K562 (cell line): ENCODE data around the gene TAF10. TPM values are rescaled to one million over a fixed set of nuclear protein-coding genes. Genes with fewer than 3 reads are reported as not detected.

Experiments
- ATAC-seq: fragments of 200-7000 bp; cut with Tn5 transposase; 3 replicates; pipeline ENCODE4 v1.9.1; 2020; ENCODE audit warnings: moderate library complexity
- BruUV-seq: library from RNA; stranded (reverse); fragments of 400-500 nt; replicated peaks from 2 replicates; lab custom pipeline; 2021; lab: Mats Ljungman, UMichigan
- CTCF ChIA-PET: fragments of 300-600 bp; formaldehyde crosslinking; extraction: SDS; loops from one replicate; lab custom pipeline; 2021; ENCODE audit warnings: low intra/inter-chr PET ratio; lab: Yijun Ruan, JAX
- POLR2A ChIA-PET: fragments of 300-600, 350-650 bp; sonication (Branson Sonifier 250); formaldehyde crosslinking; extraction: SDS; loops from one replicate; lab custom pipeline; 2021; ENCODE audit warnings: antibody characterized with exemption, inconsistent platforms; lab: Yijun Ruan, JAX
- DNase-seq, 4 experiments: peaks; one replicate each; pipeline versions ENCODE4 v3.0.0 to v3.0.0-alpha.2; 2011 to 2018; ENCODE audit warnings: low spot score in 3 of 4, mixed read lengths in 3 of 4; ENCODE audit errors: extremely low read depth in 1 of 4
- FAIRE-seq: peaks from 2 replicates; lab custom pipeline; 2011; peaks lifted over from hg19 to GRCh38; lab: Jason Lieb, UNC
- H2AFZ ChIP-seq: 2 replicates; pipeline ENCODE4 v1.6.0; 2011; ENCODE audit warnings: low read depth, low read length, control low read depth, inconsistent platforms
- H3K27ac ChIP-seq: fragments of 200-600 bp; 3 replicates; pipeline ENCODE4 v1.8.0; 2011; ENCODE audit warnings: low read depth, mild to moderate bottlenecking, control low read depth, inconsistent platforms, low read length, moderate library complexity, mixed read lengths; ENCODE audit errors: extremely low read depth
- H3K27me3 ChIP-seq, 2 experiments: fragments of 300-600 bp in 1 of 2; 2 replicates in 1 of 2; 3 replicates in 1 of 2; pipeline versions ENCODE4 v1.6.0 to v1.8.0; 2011; ENCODE audit warnings: inconsistent platforms in 2 of 2, low read length in 2 of 2, mild to moderate bottlenecking in 1 of 2, mixed read lengths in 1 of 2, moderate library complexity in 1 of 2; ENCODE audit not compliant: control insufficient read depth in 2 of 2, insufficient read depth in 2 of 2
- H3K36me3 ChIP-seq: fragments of 300-600 bp; 3 replicates; pipeline ENCODE4 v1.8.0; 2011; ENCODE audit warnings: mild to moderate bottlenecking, low read length, inconsistent platforms; ENCODE audit not compliant: control insufficient read depth, insufficient read depth
- H3K4me1 ChIP-seq, 2 experiments: fragments of 200-600 bp in 1 of 2; replicated peaks in 1 of 2; 2 replicates in 1 of 2; 3 replicates in 1 of 2; pipeline versions ENCODE4 v1.5.1 to v1.8.0; 2011; ENCODE audit warnings: inconsistent platforms in 2 of 2, low read length in 2 of 2, mild to moderate bottlenecking in 1 of 2, mixed read lengths in 1 of 2, moderate library complexity in 1 of 2; ENCODE audit not compliant: control insufficient read depth in 2 of 2, insufficient read depth in 2 of 2
- H3K4me2 ChIP-seq: 2 replicates; pipeline ENCODE4 v1.6.1; 2011; ENCODE audit warnings: low read length, control low read depth, inconsistent platforms, mixed read lengths; ENCODE audit not compliant: insufficient read depth
- H3K4me3 ChIP-seq: fragments of 200-600 bp; sonication (generic), shearing (Covaris generic); 2 replicates; pipeline ENCODE4 v1.5.1; 2016; ENCODE audit warnings: control low read depth, inconsistent platforms
- H3K79me2 ChIP-seq: fragments of 200-600 bp; 3 replicates; pipeline ENCODE4 v1.8.0; 2011; ENCODE audit warnings: low read length, inconsistent platforms; ENCODE audit not compliant: control insufficient read depth, insufficient read depth
- H3K9ac ChIP-seq, 2 experiments: 2 replicates each; pipeline versions ENCODE4 v1.6.0 to v1.6.1; 2011; ENCODE audit warnings: low read depth in 2 of 2, low read length in 2 of 2, control low read depth in 1 of 2, inconsistent platforms in 1 of 2, mild to moderate bottlenecking in 1 of 2, mixed read lengths in 1 of 2; ENCODE audit not compliant: insufficient read depth in 1 of 2
- H3K9me1 ChIP-seq: one replicate; pipeline ENCODE4 v1.6.0; 2011; ENCODE audit warnings: inconsistent platforms, mild to moderate bottlenecking, low read length, moderate library complexity; ENCODE audit not compliant: control insufficient read depth, insufficient read depth
- H3K9me3 ChIP-seq: replicated peaks from 2 replicates; pipeline ENCODE4 v1.5.1; 2011; ENCODE audit warnings: low read depth, low read length, inconsistent platforms; ENCODE audit not compliant: control insufficient read depth, insufficient read depth
- H4K20me1 ChIP-seq: replicated peaks from 2 replicates; pipeline ENCODE4 v1.6.1; 2011; ENCODE audit warnings: low read length, inconsistent platforms, mixed read lengths; ENCODE audit not compliant: control insufficient read depth, insufficient read depth
- ATF7 ChIP-seq: fragments of 450-650 bp; IDR thresholded peaks from 2 replicates; pipeline ENCODE4 v1.7.1; 2014; ENCODE audit warnings: mild to moderate bottlenecking, moderate library complexity
- CEBPZ ChIP-seq: fragments of 150-350 bp; IDR thresholded peaks from 2 replicates; pipeline ENCODE4 v1.6.1; 2014; ENCODE audit warnings: low read depth, mild to moderate bottlenecking, low read length, borderline replicate concordance
- ELK1 ChIP-seq: sonication (generic); formaldehyde crosslinking; IDR thresholded peaks from 2 replicates; pipeline ENCODE4 v1.8.1; 2022; ENCODE audit warnings: missing genetic modification reagents
- FOXM1 ChIP-seq, 2 experiments: fragments of 450-650 bp in 1 of 2; sonication (generic) in 1 of 2; formaldehyde crosslinking in 1 of 2; IDR thresholded peaks; 2 replicates each; pipeline versions ENCODE4 v1.6.1 to v1.9.0; 2017 to 2022; ENCODE audit warnings: low read depth in 2 of 2, mild to moderate bottlenecking in 2 of 2, missing genetic modification reagents in 1 of 2, moderate library complexity in 1 of 2
- GTF2A2 ChIP-seq: IDR thresholded peaks from 2 replicates; pipeline ENCODE4 v1.6.1; 2016; ENCODE audit warnings: mild to moderate bottlenecking, missing genetic modification characterization, missing compliant biosample characterization
- MTF1 ChIP-seq: fragments of 250-450 bp; sonication (Bioruptor Pico); IDR thresholded peaks from 2 replicates; pipeline ENCODE4 v1.9.0; 2021; ENCODE audit warnings: moderate library complexity, mild to moderate bottlenecking, inconsistent platforms, borderline replicate concordance
- NR3C1 ChIP-seq: sonication (generic); formaldehyde crosslinking; IDR thresholded peaks from 2 replicates; pipeline ENCODE4 v1.8.1; 2022; ENCODE audit warnings: missing genetic modification reagents
- PATZ1 ChIP-seq: fragments of 250-450 bp; sonication (Bioruptor Pico); IDR thresholded peaks from 2 replicates; pipeline ENCODE4 v1.5.0; 2020; ENCODE audit warnings: mild to moderate bottlenecking, borderline replicate concordance
- RFX5 ChIP-seq: IDR thresholded peaks from 2 replicates; pipeline ENCODE4 v1.6.1; 2011; ENCODE audit warnings: low read depth, mild to moderate bottlenecking, improper control_type of control experiment, low read length
- SAFB ChIP-seq: fragments of 200-400 bp; formaldehyde crosslinking; IDR thresholded peaks from 2 replicates; pipeline ENCODE4 v1.6.1; 2017; ENCODE audit warnings: low read depth, low read length, borderline replicate concordance
- ZBTB34 ChIP-seq: fragments of 250-450 bp; sonication (Bioruptor Pico); IDR thresholded peaks from 2 replicates; pipeline ENCODE4 v1.8.0; 2021; ENCODE audit warnings: mild to moderate bottlenecking, moderate library complexity
- ZC3H4 ChIP-seq: sonication (generic); formaldehyde crosslinking; IDR thresholded peaks from 2 replicates; pipeline ENCODE4 v1.9.0; 2021; ENCODE audit warnings: missing genetic modification reagents, borderline replicate concordance
- ZNF354B ChIP-seq: fragments of 250-450 bp; sonication (Bioruptor Pico); IDR thresholded peaks from 2 replicates; pipeline ENCODE4 v1.4.0; 2020
- ZNF384 ChIP-seq: IDR thresholded peaks from 2 replicates; pipeline ENCODE4 v1.6.1; 2012; ENCODE audit warnings: low read depth, low read length, improper control_type of control experiment
- ZNF79 ChIP-seq: fragments of 250-450 bp; sonication (Bioruptor Pico); IDR thresholded peaks from 2 replicates; pipeline ENCODE4 v1.4.0; 2020; ENCODE audit warnings: low read depth, mild to moderate bottlenecking, moderate library complexity
- WGBS: fragments of 100-300 bp; shearing (Covaris generic); methylation state at CpG from one replicate; pipeline ENCODE4 v1.1.6; 2016; ENCODE audit warnings: low coverage, mixed read lengths; ENCODE audit not compliant: insufficient coverage; ENCODE audit errors: missing lambda C conversion rate; 5-methylcytosine and 5-hydroxymethylcytosine counted together
- in situ Hi-C: fragments of 300-500 bp; cut with MboI; formaldehyde crosslinking; loops from 4 replicates; pipeline ENCODE4 v1.15.0; 2018; ENCODE audit warnings: inconsistent platforms, mixed read lengths
- intact Hi-C: fragments of 100-400 bp; cut with micrococcal nuclease; formaldehyde crosslinking; loops from 2 replicates; pipeline ENCODE4 v1.14.2; 2022
- polyA plus RNA-seq, 8 experiments: library from polyadenylated mRNA; depleted of rRNA in 4 of 8; stranded (reverse) in 5 of 8; unstranded in 3 of 8; fragments of >200 nt; fragmentation: Nextera tagmentation in 2 of 8; fragmentation: Illumina TruSeq in 1 of 8; extraction: Ambion mirVana in 2 of 8; extraction: Trizol in 1 of 8; gene quantifications; 2 replicates each; pipeline versions ENCODE4 v1.2.1 to v1.2.3, GENCODE V29; 2011 to 2014; ENCODE audit warnings: inconsistent platforms in 1 of 8, missing spikeins in 1 of 8
- total RNA-seq, 7 experiments: library from RNA; depleted of rRNA in 6 of 7; stranded (reverse); fragments of >200 nt in 6 of 7; fragmentation: Illumina TruSeq in 2 of 7; extraction: Trizol in 2 of 7; gene quantifications; 2 replicates each; pipeline versions ENCODE4 v1.2.1 to v1.2.3, GENCODE V29; 2011 to 2021; ENCODE audit warnings: low replicate concordance in 1 of 7

Gene TAF10
- total and polyA plus RNA-seq, 9 of the 15 experiments (the other 6 are each of a cell fraction or from before 2014, with no cell fraction given), result 19.5 to 197 (median 121) TPM

DNA sequence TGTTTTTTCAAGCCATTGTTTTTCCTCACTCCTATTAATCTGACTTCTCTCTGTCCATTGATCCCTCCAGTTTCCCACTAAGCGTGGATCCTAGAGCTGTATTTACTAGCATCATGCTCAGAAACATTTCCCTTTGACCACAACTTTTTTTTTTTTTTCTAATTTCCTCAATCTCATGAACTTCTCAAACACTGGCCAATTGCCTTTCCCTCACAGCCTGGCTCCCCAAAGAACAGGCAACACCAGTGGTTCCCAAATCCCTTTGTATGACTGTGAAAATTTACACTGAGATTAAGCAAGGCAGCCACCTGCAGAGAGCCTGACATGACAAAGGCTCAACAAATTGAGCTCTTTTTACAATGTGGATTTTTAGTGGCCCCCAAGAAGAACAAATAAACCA is 8.6 kb upstream of the TAF10 start:
- H3K4me1 ChIP-seq, result peaks cover 8 to 37% of the 10 kb centered on the region in 2 experiments
- H3K27me3 ChIP-seq, result peaks cover 0 to 21% of the 10 kb centered on the region in 2 experiments; a peak in 3 of 5 replicates
- ATAC-seq (no peak), FAIRE-seq (no peak), DNase-seq (no peak)
- H3K9ac ChIP-seq, result no peak overlapping the region
- no TSS peak for BruUV-seq
- no peak overlapping the region for H2AFZ ChIP-seq
- H3K79me2 ChIP-seq, result peaks cover 8% of the 10 kb centered on the region
- no peaks in the 10 kb centered on the region for H3K9me3 ChIP-seq
- H3K27ac ChIP-seq, result no peak overlapping the region
- intact Hi-C loops (no loop called here), in situ Hi-C loops (loop anchor here (5.0 kb wide), 1 partner anchor 62 kb away; the partner anchor contains the start of gene MRPL17)
- peaks cover 7% of the 10 kb centered on the region; the same call in 2 of the 3 replicates for H3K36me3 ChIP-seq
- ChIA-PET CTCF (no interaction called here), POLR2A (interaction anchor here (1.1 to 2.3 kb wide), 2 partner anchors 8 to 12 kb away, joined by 4 to 12 read pairs; partner anchors contain the start of gene TAF10)
- no peak overlapping the region for H3K4me2 ChIP-seq
- no peaks in the 10 kb centered on the region for H4K20me1 ChIP-seq
- 80% methylated on average over 1 of the region's 1 CpG for WGBS
- H3K4me3 ChIP-seq, result no peak overlapping the region
- H3K9me1 ChIP-seq, result no peaks in the 10 kb centered on the region
- TF ChIP-seq SAFB (no peak), NR3C1 (CRISPR knock-in tag) (no peak), RFX5 (no peak), ZNF384 (no peak), ZBTB34 (CRISPR knock-in tag) (no peak), FOXM1 (IDR thresholded peaks at IDR 0.05; ENCODE audit: low read depth) (no peak), FOXM1 (CRISPR knock-in tag; IDR thresholded peaks at IDR 0.05; ENCODE audit: low read depth) (no peak), ELK1 (CRISPR knock-in tag) (no peak), GTF2A2 (tag) (no peak), MTF1 (no peak), PATZ1 (no peak), ZNF354B (CRISPR knock-in tag) (no peak), ATF7 (no peak), CEBPZ (no peak), ZNF79 (CRISPR knock-in tag) (no peak), ZC3H4 (CRISPR knock-in tag) (no peak)
